ENCODE results near the gene PSMC5. TPM values are rescaled to one million over a fixed set of nuclear protein-coding genes. Genes with fewer than 3 reads are reported as not detected.

Gene PSMC5
- total and polyA plus RNA-seq, 4 donors, result 51.0 to 87.4 (median 72.2) TPM

- no peak for DNase-seq (ENCODE audit: low spot score)
- 1% methylated on average over 1 of the region's 1 CpG for WGBS
- Histone ChIP-seq H3K36me3 (ENCODE audit: control insufficient read depth in 4 of 4, insufficient read depth in 3 of 4, low read depth in 1 of 4, low read length in 3 of 4) (no peaks in the 10 kb centered on the region), H3K9ac (ENCODE audit: low read depth in 1 of 2, low read length in 2 of 2) (no peak overlapping the region), H3K4me1 (ENCODE audit: control insufficient read depth in 4 of 4, insufficient read depth in 4 of 4, low read length in 3 of 4) (peaks cover 6 to 23% (median 16%) of the 10 kb centered on the region in 4 donors), H3K9me3 (ENCODE audit: control insufficient read depth in 4 of 4, low read length in 3 of 4) (no peaks in the 10 kb centered on the region), H3K4me3 (ENCODE audit: low read depth in 1 of 3, low read length in 3 of 3) (no peak overlapping the region), H3K27ac (ENCODE audit: low read depth in 1 of 2, low read length in 2 of 2) (no peak overlapping the region), H3K27me3 (ENCODE audit: control insufficient read depth in 4 of 4, insufficient read depth in 4 of 4, low read length in 3 of 4) (no peaks in the 10 kb centered on the region)
- no peak for TF ChIP-seq FOXA2 (IDR thresholded peaks at IDR 0.05)
- no peak for TF ChIP-seq TAF1 (conservative IDR thresholded peaks at IDR 0.05)
- no peak for TF ChIP-seq HNF4A (conservative IDR thresholded peaks at IDR 0.05)
- TF ChIP-seq FOXA1 (IDR thresholded peaks at IDR 0.05), result no peak
- no peak for TF ChIP-seq EGR1 (IDR thresholded peaks at IDR 0.05; ENCODE audit: low read depth in 2 of 2)
- no peak for TF ChIP-seq ZBTB33 (IDR thresholded peaks at IDR 0.05)
- TF ChIP-seq ATF3 (IDR thresholded peaks at IDR 0.05), result no peak
- TF ChIP-seq RXRA (IDR thresholded peaks at IDR 0.05), result no peak
- no peak for TF ChIP-seq JUND (IDR thresholded peaks at IDR 0.05)
- no peak for TF ChIP-seq MAX (IDR thresholded peaks at IDR 0.05)
- no peak for TF ChIP-seq REST (IDR thresholded peaks at IDR 0.05)
- TF ChIP-seq NR2F2 (IDR thresholded peaks at IDR 0.05), result no peak
Measured at GRCh38 chr17:63845509-63845908, 18.3 kb downstream of the PSMC5 start.

- Histone ChIP-seq H3K27ac (ENCODE audit: low read depth in 1 of 2, low read length in 2 of 2) (no peak overlapping the region), H3K4me1 (ENCODE audit: control insufficient read depth in 4 of 4, insufficient read depth in 4 of 4, low read length in 3 of 4) (peaks cover 0 to 10% (median 2%) of the 10 kb centered on the region in 4 donors), H3K9ac (ENCODE audit: low read depth in 1 of 2, low read length in 2 of 2) (no peak overlapping the region), H3K9me3 (ENCODE audit: control insufficient read depth in 4 of 4, low read length in 3 of 4) (no peaks in the 10 kb centered on the region), H3K27me3 (ENCODE audit: control insufficient read depth in 4 of 4, insufficient read depth in 4 of 4, low read length in 3 of 4) (no peaks in the 10 kb centered on the region), H3K4me3 (ENCODE audit: low read depth in 1 of 3, low read length in 3 of 3) (no peak overlapping the region), H3K36me3 (ENCODE audit: control insufficient read depth in 4 of 4, insufficient read depth in 3 of 4, low read depth in 1 of 4, low read length in 3 of 4) (no peaks in the 10 kb centered on the region)
- WGBS, result 67% methylated on average over 3 of the region's 3 CpGs
- DNase-seq (ENCODE audit: low spot score), result no peak
- TF ChIP-seq HNF4A (conservative IDR thresholded peaks at IDR 0.05), result no peak
- TF ChIP-seq ATF3 (IDR thresholded peaks at IDR 0.05), result no peak
- no peak for TF ChIP-seq GABPA (IDR thresholded peaks at IDR 0.05 in 1 of 2, conservative IDR thresholded peaks at IDR 0.05 in 1 of 2)
- no peak for TF ChIP-seq EGR1 (IDR thresholded peaks at IDR 0.05; ENCODE audit: low read depth in 2 of 2)
- no peak for TF ChIP-seq RXRA (IDR thresholded peaks at IDR 0.05)
- TF ChIP-seq REST (IDR thresholded peaks at IDR 0.05), result no peak
Measured at GRCh38 chr17:63847525-63848249, 20.5 kb downstream of the PSMC5 start.
